GM19467 (cell line): Measurements from ENCODE around the gene IQCM.

Experiments used
- ATAC-seq: cut with Tn5 transposase; IDR thresholded peaks from one replicate; pipeline ENCODE4 v1.9.1; 2021; ENCODE audit warnings: mild to moderate bottlenecking, moderate library complexity; ENCODE audit not compliant: unreplicated experiment

The IQCM gene

GRCh38 chr4:149711593-149712365, 103.9 kb downstream of the IQCM start:
- no peak for ATAC-seq

- ATAC-seq, result no peak
These were observed 106.0 kb downstream of the IQCM start for GRCh38 chr4:149709640-149710039.

GRCh38 chr4:149708513-149709130, 107.0 kb downstream of the IQCM start:
- ATAC-seq, result no peak

- ATAC-seq, result no peak
These were observed 107.8 kb downstream of the IQCM start for GRCh38 chr4:149707862-149708261.

GRCh38 chr4:149706942-149707341, 108.7 kb downstream of the IQCM start:
- no peak for ATAC-seq

GRCh38 chr4:149702414-149703293, 113.0 kb downstream of the IQCM start:
- ATAC-seq, result no peak

GRCh38 chr4:149701435-149702156, 114.0 kb downstream of the IQCM start:
- ATAC-seq, result no peak

GRCh38 chr4:149700272-149700671, 115.4 kb downstream of the IQCM start:
- no peak for ATAC-seq

GRCh38 chr4:149699642-149700041, 116.0 kb downstream of the IQCM start:
- ATAC-seq, result no peak

- no peak for ATAC-seq
These were observed 124.9 kb downstream of the IQCM start for GRCh38 chr4:149690726-149691125.

- no peak for ATAC-seq
These were observed 131.1 kb downstream of the IQCM start for GRCh38 chr4:149684516-149684915.

- ATAC-seq, result peak; percentile 77
These were observed 139.6 kb downstream of the IQCM start for GRCh38 chr4:149676076-149676475.

- ATAC-seq, result no peak
These were observed 169.9 kb downstream of the IQCM start for GRCh38 chr4:149645790-149646189.

- no peak for ATAC-seq
These were observed 177.6 kb downstream of the IQCM start for GRCh38 chr4:149638073-149638472.

- ATAC-seq, result no peak
These were observed 181.3 kb downstream of the IQCM start for GRCh38 chr4:149634368-149634767.

- ATAC-seq, result no peak
These were observed 184.0 kb downstream of the IQCM start for GRCh38 chr4:149631629-149632028.

- ATAC-seq, result no peak
These were observed 185.6 kb downstream of the IQCM start for GRCh38 chr4:149630064-149630463.

GRCh38 chr4:149605601-149606378, 209.9 kb downstream of the IQCM start:
- no peak for ATAC-seq

GRCh38 chr4:149604827-149605226, 210.8 kb downstream of the IQCM start:
- ATAC-seq, result no peak

GRCh38 chr4:149595500-149595899, 220.1 kb downstream of the IQCM start:
- ATAC-seq, result no peak
